D721Med (cell line): ENCODE measurements around the gene CPTP.

Experiments used
- DNase-seq: peaks from one replicate; pipeline ENCODE4 v3.0.0; 2011; ENCODE audit warnings: low spot score; ENCODE audit not compliant: insufficient read length
- FAIRE-seq: peaks from 2 replicates; lab custom pipeline; 2011; peaks lifted over from hg19 to GRCh38; lab: Jason Lieb, UNC
- TF ChIP-seq, protein P1 (sequence below): IDR thresholded peaks from 2 replicates; pipeline ENCODE4 v1.5.1; 2012; ENCODE audit warnings: mild to moderate bottlenecking, control low read depth; ENCODE audit not compliant: insufficient read depth; ENCODE audit errors: missing control alignments

Gene CPTP

DNA sequence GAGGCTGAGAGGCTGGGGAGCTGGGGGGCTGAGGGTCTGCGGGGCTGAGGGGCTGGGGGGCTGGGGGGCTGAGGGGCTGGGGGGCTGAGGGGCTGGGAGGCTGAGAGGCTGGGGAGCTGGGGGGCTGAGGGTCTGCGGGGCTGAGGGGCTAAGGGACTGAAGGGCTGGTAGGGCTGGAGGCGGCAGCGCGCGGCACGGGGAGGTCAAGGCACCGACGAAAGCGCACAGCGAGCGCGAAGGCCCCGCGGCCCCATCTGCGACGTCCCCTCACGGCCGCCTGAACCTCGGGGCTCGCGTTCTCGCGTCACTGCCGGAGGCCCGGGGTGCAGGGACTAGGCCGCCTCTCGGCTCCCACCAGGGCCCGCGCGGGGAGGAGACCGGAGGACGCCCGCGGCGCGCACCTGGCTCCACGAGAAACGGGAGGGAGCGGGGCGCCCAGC is 498 bp upstream of the CPTP start:
- DNase-seq (no peak), FAIRE-seq (no peak)
- TF ChIP-seq, protein P1, sequence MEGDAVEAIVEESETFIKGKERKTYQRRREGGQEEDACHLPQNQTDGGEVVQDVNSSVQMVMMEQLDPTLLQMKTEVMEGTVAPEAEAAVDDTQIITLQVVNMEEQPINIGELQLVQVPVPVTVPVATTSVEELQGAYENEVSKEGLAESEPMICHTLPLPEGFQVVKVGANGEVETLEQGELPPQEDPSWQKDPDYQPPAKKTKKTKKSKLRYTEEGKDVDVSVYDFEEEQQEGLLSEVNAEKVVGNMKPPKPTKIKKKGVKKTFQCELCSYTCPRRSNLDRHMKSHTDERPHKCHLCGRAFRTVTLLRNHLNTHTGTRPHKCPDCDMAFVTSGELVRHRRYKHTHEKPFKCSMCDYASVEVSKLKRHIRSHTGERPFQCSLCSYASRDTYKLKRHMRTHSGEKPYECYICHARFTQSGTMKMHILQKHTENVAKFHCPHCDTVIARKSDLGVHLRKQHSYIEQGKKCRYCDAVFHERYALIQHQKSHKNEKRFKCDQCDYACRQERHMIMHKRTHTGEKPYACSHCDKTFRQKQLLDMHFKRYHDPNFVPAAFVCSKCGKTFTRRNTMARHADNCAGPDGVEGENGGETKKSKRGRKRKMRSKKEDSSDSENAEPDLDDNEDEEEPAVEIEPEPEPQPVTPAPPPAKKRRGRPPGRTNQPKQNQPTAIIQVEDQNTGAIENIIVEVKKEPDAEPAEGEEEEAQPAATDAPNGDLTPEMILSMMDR = no peak

DNA sequence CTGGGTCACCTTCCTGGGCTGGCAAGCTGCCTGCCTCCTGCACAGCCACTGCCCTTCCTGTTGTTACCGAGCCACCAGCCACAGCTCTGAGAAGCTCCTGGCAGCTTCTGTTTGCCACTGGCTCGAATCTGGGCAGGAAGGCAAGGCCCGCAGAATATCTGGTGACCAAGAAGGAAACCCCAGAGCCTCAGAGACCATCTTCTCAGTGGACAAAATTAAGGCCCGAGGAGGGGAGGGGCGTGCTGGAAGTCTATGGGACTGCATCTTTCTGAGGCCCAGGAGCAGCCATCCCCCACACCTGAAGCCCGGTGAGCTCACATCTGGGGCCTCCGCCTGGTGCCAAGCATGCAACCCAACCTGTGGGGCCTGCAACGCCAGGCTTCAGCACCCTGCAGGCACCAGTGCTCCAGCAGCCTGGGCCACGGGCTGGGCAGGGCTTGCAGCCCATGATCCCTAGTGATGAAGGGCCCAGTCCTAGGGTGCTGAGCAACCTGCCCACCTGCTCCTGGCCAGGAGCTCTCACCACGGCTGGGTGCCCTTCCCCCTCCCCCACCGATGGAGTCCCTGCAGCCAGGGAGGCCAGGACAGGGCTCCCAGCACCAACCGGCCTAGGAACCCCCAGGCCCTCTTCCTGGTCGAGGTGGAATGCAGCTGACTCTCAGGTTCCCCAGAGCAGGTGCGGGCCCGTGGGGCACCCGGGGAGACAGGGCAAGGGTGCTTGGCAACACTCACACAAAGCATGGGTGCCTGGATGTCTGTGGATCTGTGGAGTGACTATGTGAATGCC is 879 bp downstream of the CPTP start:
- no peak for DNase-seq
- TF ChIP-seq, protein P1 = no peak
- FAIRE-seq = no peak

DNA sequence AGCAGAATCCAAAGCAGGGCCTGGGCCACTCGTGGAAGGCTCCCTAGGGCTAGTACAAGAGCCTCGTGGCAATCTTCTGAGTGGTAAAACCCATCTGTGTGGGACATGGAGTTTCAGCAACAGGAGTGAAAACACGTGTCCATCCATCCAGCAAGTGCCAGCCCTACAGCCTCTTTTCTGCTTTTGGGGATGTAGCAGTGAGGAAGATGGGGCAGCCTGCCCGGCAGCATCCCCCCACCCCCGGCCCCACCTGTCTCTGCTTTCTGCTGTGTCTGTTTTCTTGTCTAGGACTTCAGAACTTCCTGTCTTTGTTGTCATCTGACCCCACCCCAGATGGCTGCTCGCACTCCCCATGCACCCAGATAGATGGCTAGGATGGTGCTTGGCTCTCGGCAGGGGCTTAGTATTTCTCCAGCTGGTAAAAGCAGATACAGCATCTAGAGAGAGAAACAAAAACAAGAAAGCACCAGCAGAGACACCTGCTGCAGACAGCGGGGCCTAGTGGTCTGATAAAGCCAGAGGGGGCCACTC is 1.5 kb downstream of the CPTP start:
- no peak for FAIRE-seq
- no peak for DNase-seq
- TF ChIP-seq, protein P1 = no peak

DNA sequence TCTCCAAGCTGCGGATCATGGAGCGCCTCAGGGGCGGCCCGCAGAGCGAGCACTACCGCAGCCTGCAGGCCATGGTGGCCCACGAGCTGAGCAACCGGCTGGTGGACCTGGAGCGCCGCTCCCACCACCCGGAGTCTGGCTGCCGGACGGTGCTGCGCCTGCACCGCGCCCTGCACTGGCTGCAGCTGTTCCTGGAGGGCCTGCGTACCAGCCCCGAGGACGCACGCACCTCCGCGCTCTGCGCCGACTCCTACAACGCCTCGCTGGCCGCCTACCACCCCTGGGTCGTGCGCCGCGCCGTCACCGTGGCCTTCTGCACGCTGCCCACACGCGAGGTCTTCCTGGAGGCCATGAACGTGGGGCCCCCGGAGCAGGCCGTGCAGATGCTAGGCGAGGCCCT is 2.7 kb downstream of the CPTP start:
- no peak for DNase-seq
- TF ChIP-seq, protein P1 = no peak
- FAIRE-seq = no peak

DNA sequence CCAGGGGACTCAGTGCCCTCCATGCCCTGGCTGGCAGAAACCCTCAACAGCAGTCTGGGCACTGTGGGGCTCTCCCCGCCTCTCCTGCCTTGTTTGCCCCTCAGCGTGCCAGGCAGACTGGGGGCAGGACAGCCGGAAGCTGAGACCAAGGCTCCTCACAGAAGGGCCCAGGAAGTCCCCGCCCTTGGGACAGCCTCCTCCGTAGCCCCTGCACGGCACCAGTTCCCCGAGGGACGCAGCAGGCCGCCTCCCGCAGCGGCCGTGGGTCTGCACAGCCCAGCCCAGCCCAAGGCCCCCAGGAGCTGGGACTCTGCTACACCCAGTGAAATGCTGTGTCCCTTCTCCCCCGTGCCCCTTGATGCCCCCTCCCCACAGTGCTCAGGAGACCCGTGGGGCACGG is 3.7 kb downstream of the CPTP start:
- DNase-seq (no peak), FAIRE-seq (no peak)
- TF ChIP-seq, protein P1 = no peak

DNA sequence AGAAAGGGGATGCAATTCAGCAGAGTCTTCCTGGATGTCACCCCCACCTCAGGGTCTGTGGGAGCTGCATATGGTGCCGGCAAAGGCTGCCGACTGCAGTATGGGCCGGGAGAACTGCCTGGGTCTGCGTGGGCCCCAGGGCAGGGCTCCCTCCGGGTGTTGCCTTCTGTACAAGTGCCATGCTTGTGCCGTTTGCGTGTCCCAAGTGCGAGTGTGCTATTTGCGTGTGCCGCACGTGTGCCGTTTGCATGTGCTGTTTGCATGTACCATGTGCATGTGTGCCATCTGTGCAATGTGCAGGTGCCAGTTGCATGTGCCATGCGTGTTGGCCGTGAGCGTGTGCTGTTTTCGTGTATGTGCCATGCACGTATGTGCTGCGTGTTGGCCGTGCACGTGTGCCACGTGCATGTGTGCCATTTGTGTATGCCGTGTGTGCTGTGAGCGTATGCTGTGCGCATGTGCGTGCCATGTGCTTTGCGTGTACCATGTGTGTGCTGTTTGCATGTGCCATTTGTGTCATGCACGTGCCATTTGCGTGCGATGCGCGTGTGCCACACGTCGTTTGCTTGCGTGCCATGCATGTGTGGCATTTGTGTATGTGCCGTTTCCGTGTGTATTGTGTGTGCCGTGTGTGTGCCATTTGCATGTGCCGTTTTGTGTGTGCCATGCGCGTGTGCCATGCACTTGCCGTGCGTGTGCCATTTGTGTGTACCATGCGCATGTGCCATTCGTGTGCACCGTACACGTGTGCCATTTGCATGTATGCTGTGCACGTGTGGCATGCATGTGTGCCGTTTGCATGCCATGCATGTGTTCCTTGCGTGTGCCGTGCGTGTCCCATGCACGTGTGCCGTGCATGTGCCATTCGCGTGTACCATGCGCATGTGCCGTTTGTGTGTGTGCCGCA is 5.0 kb downstream of the CPTP start:
- TF ChIP-seq, protein P1 = no peak
- DNase-seq = no peak
- no peak for FAIRE-seq
